Stimulated activated effector memory CD8-positive, alpha-beta T cell treated with anti-CD3 and anti-CD28 coated beads, Interleukin-12 subunit alpha, Interleukin-12 subunit beta, amount 100 ng/mL, for 72 hours (primary cell): ENCODE results near the gene SIM1.

ENCODE experiments used
- ATAC-seq: fragments of 150-1000 bp; cut with Tn5 transposase; 2 replicates; pipeline ENCODE4 v1.10.0; 2021
- DNase-seq, 2 donors: peaks; one replicate each; pipeline ENCODE4 v3.0.0; 2021 to 2022; ENCODE audit warnings: low spot score in 2 of 2
- H3K27ac Mint-ChIP-seq: one replicate; pipeline ENCODE4 v1.8.0; 2022; ENCODE audit warnings: mild to moderate bottlenecking, mixed read lengths
- H3K36me3 Mint-ChIP-seq: one replicate; pipeline ENCODE4 v1.8.0; 2022; ENCODE audit warnings: mild to moderate bottlenecking, mixed read lengths
- H3K4me1 Mint-ChIP-seq: one replicate; pipeline ENCODE4 v1.8.0; 2022; ENCODE audit warnings: mixed read lengths
- H3K4me3 Mint-ChIP-seq: one replicate; pipeline ENCODE4 v1.8.0; 2022; ENCODE audit warnings: mild to moderate bottlenecking, mixed read lengths
- H3K9me3 Mint-ChIP-seq: one replicate; pipeline ENCODE4 v1.8.0; 2022; ENCODE audit warnings: mixed read lengths

The SIM1 gene

GRCh38 chr6:100343316-100344077, 121.2 kb downstream of the SIM1 start:
- DNase-seq, result no peak
- Mint-ChIP-seq H3K4me3 (no peak overlapping the region), H3K36me3 (no peaks in the 10 kb centered on the region), H3K4me1 (no peaks in the 10 kb centered on the region), H3K9me3 (no peaks in the 10 kb centered on the region), H3K27ac (no peak overlapping the region)
- no peak for ATAC-seq

- ATAC-seq, result no peak
- Mint-ChIP-seq H3K27ac (no peak overlapping the region), H3K4me1 (no peaks in the 10 kb centered on the region), H3K4me3 (no peak overlapping the region), H3K9me3 (no peaks in the 10 kb centered on the region), H3K36me3 (no peaks in the 10 kb centered on the region)
- DNase-seq, result no peak
Observed at GRCh38 chr6:100342830-100343229, 121.9 kb downstream of the SIM1 start.

GRCh38 chr6:100339574-100340255, 125.0 kb downstream of the SIM1 start:
- no peak for ATAC-seq
- Mint-ChIP-seq H3K9me3 (no peaks in the 10 kb centered on the region), H3K36me3 (no peaks in the 10 kb centered on the region), H3K27ac (no peak overlapping the region), H3K4me1 (no peaks in the 10 kb centered on the region), H3K4me3 (no peak overlapping the region)
- no peak for DNase-seq

- no peak for DNase-seq
- Mint-ChIP-seq H3K27ac (no peak overlapping the region), H3K4me3 (no peak overlapping the region), H3K4me1 (no peaks in the 10 kb centered on the region), H3K9me3 (no peaks in the 10 kb centered on the region), H3K36me3 (no peaks in the 10 kb centered on the region)
- no peak for ATAC-seq
Observed at GRCh38 chr6:100338090-100338489, 126.6 kb downstream of the SIM1 start.

- H3K36me3 Mint-ChIP-seq, result no peaks in the 10 kb centered on the region
- H3K4me1 Mint-ChIP-seq, result no peaks in the 10 kb centered on the region
- no peak overlapping the region for H3K4me3 Mint-ChIP-seq
- no peaks in the 10 kb centered on the region for H3K9me3 Mint-ChIP-seq
- H3K27ac Mint-ChIP-seq, result no peak overlapping the region
- DNase-seq, result no peak
- ATAC-seq, result no peak
Observed at GRCh38 chr6:100336876-100337275, 127.8 kb downstream of the SIM1 start.

- H3K4me3 Mint-ChIP-seq, result no peak overlapping the region
- no peak overlapping the region for H3K27ac Mint-ChIP-seq
- DNase-seq (no peak), ATAC-seq (no peak)
- H3K36me3 Mint-ChIP-seq, result no peaks in the 10 kb centered on the region
- H3K4me1 Mint-ChIP-seq, result no peaks in the 10 kb centered on the region
- no peaks in the 10 kb centered on the region for H3K9me3 Mint-ChIP-seq
Observed at GRCh38 chr6:100335991-100336390, 128.7 kb downstream of the SIM1 start.
